Stomach (tissue), 9 donors: ENCODE measurements around the gene IGSF21. TPM values are rescaled to one million over a fixed set of nuclear protein-coding genes. Genes with fewer than 3 reads are reported as not detected.

Experiments
- DNase-seq, 2 donors: peaks; one replicate each; pipeline versions ENCODE4 v3.0.0 to v3.0.0-alpha.2; 2013 to 2019
- H3K27ac ChIP-seq, 5 donors: fragments of 200-600 bp in 4 of 5; sonication (generic) in 4 of 5; one replicate each; pipeline ENCODE4 v1.5.1; 2013 to 2019; ENCODE audit warnings: mild to moderate bottlenecking in 1 of 5, moderate library complexity in 1 of 5
- H3K27me3 ChIP-seq, 3 donors: fragments of 200-600 bp; sonication (generic); one replicate each; pipeline ENCODE4 v1.5.1; 2017 to 2019; ENCODE audit warnings: mixed run types in 1 of 3
- H3K36me3 ChIP-seq, 4 donors: fragments of 200-600 bp; sonication (generic); 1 replicate in 3 of 4; 2 replicates in 1 of 4; pipeline ENCODE4 v1.5.1; 2016 to 2019
- H3K4me1 ChIP-seq, 4 donors: fragments of 200-600 bp; sonication (generic); one replicate each; pipeline ENCODE4 v1.5.1; 2016 to 2019
- H3K4me3 ChIP-seq, 4 donors: fragments of 200-600 bp; sonication (generic) in 3 of 4; one replicate each; pipeline ENCODE4 v1.5.1; 2016 to 2019; ENCODE audit warnings: mild to moderate bottlenecking in 1 of 4
- H3K9me3 ChIP-seq, 4 donors: fragments of 200-600 bp; sonication (generic); one replicate each; pipeline ENCODE4 v1.5.1; 2016 to 2019
- EP300 ChIP-seq: sonication (generic); formaldehyde crosslinking; IDR thresholded peaks from one replicate; pipeline ENCODE4 v1.6.1; 2017; ENCODE audit warnings: antibody characterized with exemption
- POLR2A ChIP-seq, 4 donors: fragments of 450-650 bp; IDR thresholded peaks; one replicate each; pipeline ENCODE4 v1.6.1; 2016; ENCODE audit warnings: antibody characterized with exemption in 4 of 4, control low read depth in 2 of 4, mild to moderate bottlenecking in 1 of 4, moderate library complexity in 1 of 4
- POLR2AphosphoS5 ChIP-seq, 3 donors: sonication (generic); formaldehyde crosslinking; IDR thresholded peaks; one replicate each; pipeline ENCODE4 v1.6.1; 2016; ENCODE audit warnings: antibody characterized with exemption in 3 of 3
- WGBS, 5 donors: extraction: QIAGEN DNeasy Blood & Tissue Kit in 3 of 5; methylation state at CpG; one replicate each; pipeline versions ENCODE4 v1.1.5 to v1.1.7; 2013 to 2018; 5-methylcytosine and 5-hydroxymethylcytosine counted together
- intact Hi-C: fragments of 100-400 bp; cut with DNase I; formaldehyde crosslinking; loops from one replicate; pipeline ENCODE4 v1.15.1; 2023; ENCODE audit warnings: low total_unique reads
- polyA plus RNA-seq, 3 donors: library from polyadenylated mRNA; stranded (reverse); fragments of 200-250 nt; gene quantifications; one replicate each; pipeline ENCODE4 v1.2.3, GENCODE V29; 2013
- total RNA-seq, 5 donors: library from RNA; depleted of rRNA; stranded (reverse); fragments of >200 nt; gene quantifications; one replicate each; pipeline versions ENCODE4 v1.1.0 to v1.2.3, GENCODE V29; 2014 to 2016
- TF ChIP-seq, protein P1 (sequence below), 7 experiments: fragments of 450-650 bp in 4 of 7; fragments of 200-600 bp in 3 of 7; sonication (generic) in 3 of 7; IDR thresholded peaks; one replicate each; pipeline ENCODE4 v1.5.1; 2016 to 2019; ENCODE audit warnings: antibody characterized with exemption in 7 of 7, control low read depth in 2 of 7, mild to moderate bottlenecking in 1 of 7
- donor health status: healthy with polysubstance abuse.
- donor health status: Bipolar disorder and iron deficiency.
- donor health status: healthy.

Gene IGSF21
- total and polyA plus RNA-seq, 8 donors = 0.25 to 2.0 (median 1.1) TPM; not detected in 3

- no peaks in the 10 kb centered on the region for H3K36me3 ChIP-seq
- H3K27ac ChIP-seq = no peak overlapping the region
- DNase-seq = no peak
- TF ChIP-seq, protein P1, sequence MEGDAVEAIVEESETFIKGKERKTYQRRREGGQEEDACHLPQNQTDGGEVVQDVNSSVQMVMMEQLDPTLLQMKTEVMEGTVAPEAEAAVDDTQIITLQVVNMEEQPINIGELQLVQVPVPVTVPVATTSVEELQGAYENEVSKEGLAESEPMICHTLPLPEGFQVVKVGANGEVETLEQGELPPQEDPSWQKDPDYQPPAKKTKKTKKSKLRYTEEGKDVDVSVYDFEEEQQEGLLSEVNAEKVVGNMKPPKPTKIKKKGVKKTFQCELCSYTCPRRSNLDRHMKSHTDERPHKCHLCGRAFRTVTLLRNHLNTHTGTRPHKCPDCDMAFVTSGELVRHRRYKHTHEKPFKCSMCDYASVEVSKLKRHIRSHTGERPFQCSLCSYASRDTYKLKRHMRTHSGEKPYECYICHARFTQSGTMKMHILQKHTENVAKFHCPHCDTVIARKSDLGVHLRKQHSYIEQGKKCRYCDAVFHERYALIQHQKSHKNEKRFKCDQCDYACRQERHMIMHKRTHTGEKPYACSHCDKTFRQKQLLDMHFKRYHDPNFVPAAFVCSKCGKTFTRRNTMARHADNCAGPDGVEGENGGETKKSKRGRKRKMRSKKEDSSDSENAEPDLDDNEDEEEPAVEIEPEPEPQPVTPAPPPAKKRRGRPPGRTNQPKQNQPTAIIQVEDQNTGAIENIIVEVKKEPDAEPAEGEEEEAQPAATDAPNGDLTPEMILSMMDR (IDR thresholded peaks at IDR 0.05) = no peak
- TF ChIP-seq POLR2A (IDR thresholded peaks at IDR 0.05) = no peak
- no peak for TF ChIP-seq EP300
- TF ChIP-seq POLR2AphosphoS5 (IDR thresholded peaks at IDR 0.05) = no peak
- no peaks in the 10 kb centered on the region for H3K4me1 ChIP-seq
- intact Hi-C loops = no loop called here
- no peak overlapping the region for H3K4me3 ChIP-seq
- H3K27me3 ChIP-seq = peaks cover 0 to 69% (median 10%) of the 10 kb centered on the region in 3 donors
- H3K9me3 ChIP-seq = no peaks in the 10 kb centered on the region
- 53 to 76% (median 62%) methylated on average over 3 to 6 of the region's 6 CpGs for WGBS, 5 donors
Observed at GRCh38 chr1:18142471-18142870, 34.9 kb downstream of the IGSF21 start.

- Histone ChIP-seq H3K9me3 (no peaks in the 10 kb centered on the region), H3K27me3 (peaks cover 0 to 64% (median 10%) of the 10 kb centered on the region in 3 donors), H3K4me3 (no peak overlapping the region), H3K27ac (no peak overlapping the region), H3K36me3 (no peaks in the 10 kb centered on the region), H3K4me1 (no peaks in the 10 kb centered on the region)
- WGBS, 5 donors = 76 to 85% (median 83%) methylated on average over 7 to 8 of the region's 8 CpGs
- intact Hi-C loops = no loop called here
- no peak for DNase-seq
- TF ChIP-seq POLR2AphosphoS5 (IDR thresholded peaks at IDR 0.05) = no peak
- TF ChIP-seq, protein P1 (IDR thresholded peaks at IDR 0.05) = no peak
- TF ChIP-seq POLR2A (IDR thresholded peaks at IDR 0.05) = no peak
- TF ChIP-seq EP300 = no peak
Observed at GRCh38 chr1:18142969-18143368, 35.4 kb downstream of the IGSF21 start.

DNA sequence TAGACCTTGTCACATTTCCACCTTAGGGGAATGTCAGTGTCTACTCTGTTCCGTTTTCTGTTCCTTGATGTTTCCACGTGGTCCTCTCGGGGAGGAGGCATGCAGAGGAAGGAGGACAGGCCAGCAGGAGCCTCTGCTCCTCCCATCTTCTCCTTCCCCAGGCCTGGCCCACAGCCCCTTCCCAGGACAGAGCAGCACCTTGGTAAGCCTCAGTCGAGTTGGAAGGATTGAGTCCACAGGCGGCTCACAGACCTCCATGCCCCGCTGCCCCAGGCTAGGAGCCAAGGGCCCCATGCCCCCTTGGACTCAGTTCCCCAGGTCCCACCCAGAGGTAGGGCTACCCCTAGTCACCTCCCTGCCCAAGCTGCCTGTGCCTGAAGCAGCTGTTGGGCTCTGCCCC, 36.5 kb downstream of the IGSF21 start:
- Histone ChIP-seq H3K4me3 (no peak overlapping the region), H3K27me3 (peaks cover 0 to 62% (median 10%) of the 10 kb centered on the region in 3 donors), H3K9me3 (no peaks in the 10 kb centered on the region), H3K36me3 (no peaks in the 10 kb centered on the region), H3K27ac (no peak overlapping the region), H3K4me1 (no peaks in the 10 kb centered on the region)
- WGBS, 5 donors = 61 to 76% (median 65%) methylated on average over 3 to 6 of the region's 6 CpGs
- no peak for TF ChIP-seq POLR2AphosphoS5 (IDR thresholded peaks at IDR 0.05)
- TF ChIP-seq, protein P1 (IDR thresholded peaks at IDR 0.05) = no peak
- TF ChIP-seq EP300 = no peak
- TF ChIP-seq POLR2A (IDR thresholded peaks at IDR 0.05) = no peak
- no peak for DNase-seq
- intact Hi-C loops = no loop called here

- TF ChIP-seq POLR2AphosphoS5 (IDR thresholded peaks at IDR 0.05) (no peak), POLR2A (IDR thresholded peaks at IDR 0.05) (no peak)
- intact Hi-C loops = no loop called here
- H3K4me1 ChIP-seq = no peaks in the 10 kb centered on the region
- H3K4me3 ChIP-seq = no peak overlapping the region
- WGBS, 5 donors = 59 to 74% (median 66%) methylated on average over 12 to 13 of the region's 13 CpGs
- no peaks in the 10 kb centered on the region for H3K36me3 ChIP-seq
- H3K9me3 ChIP-seq = no peaks in the 10 kb centered on the region
- DNase-seq = no peak
- no peak overlapping the region for H3K27ac ChIP-seq
- H3K27me3 ChIP-seq = peaks cover 0 to 53% (median 3%) of the 10 kb centered on the region in 3 donors
Observed at GRCh38 chr1:18144916-18145647, 37.5 kb downstream of the IGSF21 start.
